Measurements from ENCODE around the gene HIPK3.

GRCh38 chr11:33339247-33339646, 82.1 kb downstream of the HIPK3 start:
- TF ChIP-seq CTCF (IDR thresholded peaks at IDR 0.05) (no peak), POLR2A (IDR thresholded peaks at IDR 0.05) (no peak)
